Muscle layer of duodenum (tissue), 2 donors: Measurements from ENCODE around the gene SEC23A.
"Not testable (repeated sequence)": the region's sequence is repeated elsewhere in the genome, so short reads cannot be mapped to it uniquely, and the experiment has no call there.

Experiments used
- H3K27ac ChIP-seq: one replicate; pipeline ENCODE4 v1.7.0; 2013; ENCODE audit warnings: mild to moderate bottlenecking, low read length
- H3K27me3 ChIP-seq: one replicate; pipeline ENCODE4 v1.7.0; 2013; ENCODE audit warnings: low read depth, mild to moderate bottlenecking, control low read depth, low read length
- H3K36me3 ChIP-seq, 2 donors: one replicate each; pipeline ENCODE4 v1.7.0; 2013; ENCODE audit warnings: low read length in 2 of 2, control low read depth in 1 of 2, mild to moderate bottlenecking in 1 of 2; ENCODE audit not compliant: insufficient read depth in 2 of 2, control insufficient read depth in 1 of 2
- H3K4me1 ChIP-seq, 2 donors: one replicate each; pipeline ENCODE4 v1.7.0; 2013; ENCODE audit warnings: low read length in 2 of 2, mild to moderate bottlenecking in 2 of 2, control low read depth in 1 of 2, moderate library complexity in 1 of 2; ENCODE audit not compliant: insufficient read depth in 2 of 2, control insufficient read depth in 1 of 2
- H3K4me3 ChIP-seq, 2 donors: one replicate each; pipeline ENCODE4 v1.7.0; 2013; ENCODE audit warnings: low read length in 2 of 2, low read depth in 1 of 2, mild to moderate bottlenecking in 1 of 2
- H3K9me3 ChIP-seq, 2 donors: one replicate each; pipeline ENCODE4 v1.7.0; 2013; ENCODE audit warnings: low read length in 2 of 2, control low read depth in 1 of 2, mild to moderate bottlenecking in 1 of 2; ENCODE audit not compliant: control insufficient read depth in 1 of 2
- donor health status: healthy.

The SEC23A gene

GRCh38 chr14:39087493-39087892, 15.5 kb downstream of the SEC23A start:
- H3K9me3 ChIP-seq: no peaks in the 10 kb centered on the region
- H3K27me3 ChIP-seq: no peaks in the 10 kb centered on the region
- no peak overlapping the region for H3K27ac ChIP-seq
- peaks cover 46 to 68% of the 10 kb centered on the region in 2 donors for H3K36me3 ChIP-seq
- no peaks in the 10 kb centered on the region for H3K4me1 ChIP-seq
- no peak overlapping the region for H3K4me3 ChIP-seq

DNA sequence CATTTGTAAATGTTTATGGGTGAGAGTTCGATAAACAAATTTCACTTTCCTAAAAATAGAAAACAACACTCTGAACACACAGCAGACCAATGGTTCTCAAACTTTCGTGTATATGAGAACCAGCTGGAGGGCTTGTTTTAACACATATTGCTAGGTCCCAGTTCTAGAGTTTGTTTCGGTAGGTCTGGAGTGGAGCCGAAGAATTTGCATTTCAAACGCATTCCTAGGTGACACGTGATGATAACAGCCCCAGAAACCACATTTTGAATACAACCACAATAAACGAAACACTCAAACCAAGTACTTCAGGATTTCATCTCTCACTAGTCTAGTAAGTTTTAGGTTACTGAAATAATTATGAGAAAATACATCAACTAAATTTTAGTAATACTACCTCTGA, 17.1 kb downstream of the SEC23A start:
- H3K4me1 ChIP-seq: no peaks in the 10 kb centered on the region
- H3K4me3 ChIP-seq: no peak overlapping the region

DNA sequence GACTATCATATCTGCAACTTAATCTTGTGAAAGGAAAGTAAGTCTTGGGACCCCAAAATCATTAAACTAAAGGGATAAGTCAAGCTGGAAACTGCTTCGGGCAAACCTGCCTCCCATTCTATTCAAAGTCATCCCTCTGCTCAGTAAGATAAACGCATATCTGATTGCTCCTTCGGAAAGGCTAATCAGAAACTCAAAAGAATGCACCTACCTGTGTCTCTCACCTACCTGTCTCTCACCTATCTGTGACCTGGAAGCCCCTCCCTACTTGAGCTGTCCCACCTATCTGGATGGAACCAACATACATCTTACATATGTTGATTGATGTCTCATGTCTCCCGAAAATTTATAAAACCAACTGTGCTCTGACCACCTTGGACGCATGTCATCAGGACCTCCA, 19.9 kb downstream of the SEC23A start:
- H3K4me1 ChIP-seq: no peaks in the 10 kb centered on the region
- no peak overlapping the region for H3K27ac ChIP-seq
- H3K9me3 ChIP-seq: no peaks in the 10 kb centered on the region
- H3K36me3 ChIP-seq: peaks cover 38 to 64% of the 10 kb centered on the region in 2 donors
- no peak overlapping the region for H3K4me3 ChIP-seq
- H3K27me3 ChIP-seq: no peaks in the 10 kb centered on the region

More for the DNA sequence above, 17.1 kb downstream of the SEC23A start:
- peaks cover 38 to 69% of the 10 kb centered on the region in 2 donors for H3K36me3 ChIP-seq
- H3K27me3 ChIP-seq: no peaks in the 10 kb centered on the region
- H3K27ac ChIP-seq: no peak overlapping the region
- H3K9me3 ChIP-seq: no peaks in the 10 kb centered on the region

- H3K4me1 ChIP-seq: no peaks in the 10 kb centered on the region
- no peaks in the 10 kb centered on the region for H3K27me3 ChIP-seq
- peaks cover 33 to 61% of the 10 kb centered on the region in 2 donors for H3K36me3 ChIP-seq
- H3K9me3 ChIP-seq: no peaks in the 10 kb centered on the region
- no peak overlapping the region for H3K4me3 ChIP-seq
- H3K27ac ChIP-seq: no peak overlapping the region
Observed at GRCh38 chr14:39080886-39081285, 22.1 kb downstream of the SEC23A start.

GRCh38 chr14:39071096-39071495, 31.9 kb downstream of the SEC23A start:
- Histone ChIP-seq H3K9me3 (no peaks in the 10 kb centered on the region), H3K27ac (no peak overlapping the region), H3K4me3 (no peak overlapping the region), H3K36me3 (peaks cover 23 to 40% of the 10 kb centered on the region in 2 donors), H3K4me1 (no peaks in the 10 kb centered on the region), H3K27me3 (no peaks in the 10 kb centered on the region)

GRCh38 chr14:39069923-39070322, 33.1 kb downstream of the SEC23A start:
- H3K36me3 ChIP-seq: peaks cover 24 to 31% of the 10 kb centered on the region in 2 donors
- no peaks in the 10 kb centered on the region for H3K9me3 ChIP-seq
- no peak overlapping the region for H3K27ac ChIP-seq
- no peaks in the 10 kb centered on the region for H3K4me1 ChIP-seq
- no peak overlapping the region for H3K4me3 ChIP-seq
- no peaks in the 10 kb centered on the region for H3K27me3 ChIP-seq

DNA sequence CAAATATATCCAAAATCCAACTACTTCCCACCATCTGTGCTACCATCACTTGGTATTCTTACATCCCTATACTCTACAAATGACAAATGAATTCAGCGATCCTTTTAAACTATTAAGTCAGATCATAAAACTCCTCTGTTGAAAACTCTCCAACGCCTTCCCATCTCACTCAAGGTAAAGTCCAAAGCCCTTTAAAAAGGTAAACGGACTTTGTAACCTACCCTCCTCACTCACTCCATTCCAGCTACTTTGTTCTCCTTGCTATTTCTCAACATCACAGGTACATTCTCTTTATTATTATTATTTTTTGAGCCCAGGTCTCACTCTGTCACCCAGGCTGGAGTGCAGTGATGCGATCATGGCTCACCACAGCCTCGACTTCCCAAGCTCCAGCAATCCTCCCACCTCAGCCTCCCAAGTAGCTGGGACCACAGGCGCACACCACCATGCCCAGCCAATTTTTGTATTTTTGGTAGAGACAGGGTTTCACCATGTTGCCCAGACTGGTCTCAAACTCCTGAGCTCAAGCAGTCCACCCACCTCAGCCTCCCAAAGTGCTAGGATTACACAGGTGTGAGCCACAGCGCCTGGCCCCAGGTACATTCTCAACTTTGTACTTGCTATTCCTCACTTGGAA, 33.7 kb downstream of the SEC23A start:
- H3K27ac ChIP-seq, H3K4me1 ChIP-seq, H3K9me3 ChIP-seq, H3K4me3 ChIP-seq, H3K27me3 ChIP-seq: not testable (repeated sequence)
- H3K36me3 ChIP-seq: peaks cover 30 to 32% of the 10 kb centered on the region in 2 donors

- no peaks in the 10 kb centered on the region for H3K4me1 ChIP-seq
- H3K4me3 ChIP-seq: no peak overlapping the region
- H3K36me3 ChIP-seq: peaks cover 56 to 58% of the 10 kb centered on the region in 2 donors
- H3K9me3 ChIP-seq: peaks cover 3 to 10% of the 10 kb centered on the region in 2 donors
- H3K27ac ChIP-seq: no peak overlapping the region
- no peaks in the 10 kb centered on the region for H3K27me3 ChIP-seq
Observed at GRCh38 chr14:39060818-39061437, 42.1 kb downstream of the SEC23A start.

DNA sequence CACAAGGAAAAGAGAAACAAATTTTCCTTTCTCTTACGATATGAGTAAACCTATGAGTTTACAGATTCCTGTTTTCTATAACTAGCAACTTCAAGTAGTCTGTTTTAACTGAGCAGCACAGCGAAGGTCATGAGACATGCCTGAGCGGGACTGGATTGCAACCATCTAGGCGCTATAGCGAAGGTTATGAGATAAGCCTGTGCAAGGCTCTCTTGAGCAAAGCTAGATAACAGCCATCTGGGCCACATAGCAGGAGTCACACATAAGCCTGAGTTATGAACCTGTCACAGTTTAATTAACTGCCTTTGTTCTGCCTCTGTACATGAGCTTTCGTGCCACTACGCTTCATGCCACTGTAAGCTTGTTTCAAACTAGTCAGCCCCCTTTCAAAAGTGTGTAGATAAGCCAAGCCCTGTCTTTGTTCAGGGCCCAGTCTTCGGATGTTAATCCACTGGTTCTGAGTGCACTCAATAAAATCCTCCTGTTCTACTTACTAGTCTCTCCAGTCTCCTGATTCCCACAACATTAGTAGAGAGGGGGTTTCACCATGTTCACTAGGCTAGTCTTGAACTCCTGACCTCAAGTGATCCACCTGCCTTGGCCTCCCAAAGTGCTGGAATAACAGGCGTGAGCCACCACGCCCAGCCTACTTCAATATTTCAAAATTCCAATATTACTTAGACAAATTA, 47.1 kb downstream of the SEC23A start:
- no peaks in the 10 kb centered on the region for H3K4me1 ChIP-seq
- H3K27ac ChIP-seq: no peak overlapping the region
- H3K36me3 ChIP-seq: peaks cover 64 to 81% of the 10 kb centered on the region in 2 donors
- H3K9me3 ChIP-seq: peaks cover 6 to 15% of the 10 kb centered on the region in 2 donors
- no peak overlapping the region for H3K4me3 ChIP-seq
- H3K27me3 ChIP-seq: no peaks in the 10 kb centered on the region

- Histone ChIP-seq H3K9me3 (peaks cover 6 to 15% of the 10 kb centered on the region in 2 donors), H3K36me3 (peaks cover 57 to 88% of the 10 kb centered on the region in 2 donors)
- not testable (repeated sequence) for H3K27me3 ChIP-seq, H3K27ac ChIP-seq, H3K4me1 ChIP-seq, H3K4me3 ChIP-seq
Observed at GRCh38 chr14:39052869-39053454, 50.1 kb downstream of the SEC23A start.

- no peak overlapping the region for H3K4me3 ChIP-seq
- no peaks in the 10 kb centered on the region for H3K27me3 ChIP-seq
- H3K27ac ChIP-seq: no peak overlapping the region
- no peaks in the 10 kb centered on the region for H3K4me1 ChIP-seq
- no peaks in the 10 kb centered on the region for H3K9me3 ChIP-seq
- peaks cover 61 to 88% of the 10 kb centered on the region in 2 donors for H3K36me3 ChIP-seq
Observed at GRCh38 chr14:39050389-39050788, 52.6 kb downstream of the SEC23A start.
